Adipocyte (in vitro differentiated cells): ENCODE results near the gene SLC7A4.
A peak's percentile ranks its signal among the peaks of the same experiment; 100 is the strongest.

Experiments used
- DNase-seq: peaks from one replicate; pipeline ENCODE4 v3.0.0-alpha.2; 2015; ENCODE audit warnings: low read depth
- H3K27me3 ChIP-seq: replicated peaks from 2 replicates; pipeline ENCODE4 v1.7.0; 2013; ENCODE audit warnings: mild to moderate bottlenecking, low read length, moderate library complexity; ENCODE audit not compliant: control insufficient read depth, insufficient read depth
- H3K36me3 ChIP-seq: 2 replicates; pipeline ENCODE4 v1.7.0; 2013; ENCODE audit warnings: low read length, mild to moderate bottlenecking, moderate library complexity; ENCODE audit not compliant: control insufficient read depth, insufficient read depth, severe bottlenecking
- H3K4me1 ChIP-seq: 2 replicates; pipeline ENCODE4 v1.7.0; 2013; ENCODE audit warnings: mild to moderate bottlenecking, low read length, moderate library complexity; ENCODE audit not compliant: control insufficient read depth, insufficient read depth
- H3K4me3 ChIP-seq: 2 replicates; pipeline ENCODE4 v1.7.0; 2013; ENCODE audit warnings: mild to moderate bottlenecking, low read length, moderate library complexity
- H3K9ac ChIP-seq: 2 replicates; pipeline ENCODE4 v1.7.0; 2013; ENCODE audit warnings: mild to moderate bottlenecking, low read length, moderate library complexity
- H3K9me3 ChIP-seq: 2 replicates; pipeline ENCODE4 v1.7.0; 2013; ENCODE audit warnings: mild to moderate bottlenecking, low read length, moderate library complexity; ENCODE audit not compliant: control insufficient read depth

The SLC7A4 gene

GRCh38 chr22:21032037-21032867 lies at the start of gene SLC7A4:
TSS of gene SLC7A4 (minus strand) at chr22:21032561. CDS start at chr22:21031812, 749 bp downstream.
- peak within 1 kb of the TSS; percentile 26 for H3K4me3 ChIP-seq
- H3K4me1 ChIP-seq, result peaks cover 30% of the 10 kb centered on the region
- no peaks in the 10 kb centered on the region for H3K36me3 ChIP-seq
- no peak for DNase-seq
- H3K27me3 ChIP-seq, result peaks cover 37% of the 10 kb centered on the region
- H3K9ac ChIP-seq, result no peak within 1 kb of the TSS
- H3K9me3 ChIP-seq, result no peaks in the 10 kb centered on the region

GRCh38 chr22:21080435-21081137 lies 48.2 kb upstream of the SLC7A4 start:
- Histone ChIP-seq H3K9me3 (no peaks in the 10 kb centered on the region), H3K4me3 (no peak overlapping the region), H3K4me1 (no peaks in the 10 kb centered on the region), H3K9ac (no peak overlapping the region), H3K36me3 (no peaks in the 10 kb centered on the region), H3K27me3 (peaks cover 4% of the 10 kb centered on the region)
- no peak for DNase-seq

- DNase-seq, result no peak
- no peaks in the 10 kb centered on the region for H3K36me3 ChIP-seq
- no peaks in the 10 kb centered on the region for H3K4me1 ChIP-seq
- no peak overlapping the region for H3K9ac ChIP-seq
- H3K4me3 ChIP-seq, result no peak overlapping the region
- peaks cover 4% of the 10 kb centered on the region for H3K27me3 ChIP-seq
- H3K9me3 ChIP-seq, result no peaks in the 10 kb centered on the region
Observed at GRCh38 chr22:21079493-21079892, 47.1 kb upstream of the SLC7A4 start.

- no peak overlapping the region for H3K9ac ChIP-seq
- peaks cover 4% of the 10 kb centered on the region for H3K27me3 ChIP-seq
- no peak overlapping the region for H3K4me3 ChIP-seq
- H3K36me3 ChIP-seq, result no peaks in the 10 kb centered on the region
- DNase-seq, result no peak
- no peaks in the 10 kb centered on the region for H3K4me1 ChIP-seq
- H3K9me3 ChIP-seq, result no peaks in the 10 kb centered on the region
Observed at GRCh38 chr22:21078916-21079315, 46.6 kb upstream of the SLC7A4 start.

- no peak overlapping the region for H3K9ac ChIP-seq
- no peaks in the 10 kb centered on the region for H3K36me3 ChIP-seq
- H3K4me1 ChIP-seq, result no peaks in the 10 kb centered on the region
- DNase-seq, result no peak
- H3K27me3 ChIP-seq, result peaks cover 4% of the 10 kb centered on the region
- H3K9me3 ChIP-seq, result no peaks in the 10 kb centered on the region
- no peak overlapping the region for H3K4me3 ChIP-seq
Observed at GRCh38 chr22:21077884-21078508, 45.6 kb upstream of the SLC7A4 start.

GRCh38 chr22:21076912-21077625 lies 44.7 kb upstream of the SLC7A4 start:
- H3K4me3 ChIP-seq, result no peak overlapping the region
- no peaks in the 10 kb centered on the region for H3K36me3 ChIP-seq
- peaks cover 4% of the 10 kb centered on the region for H3K27me3 ChIP-seq
- DNase-seq, result no peak
- H3K9ac ChIP-seq, result no peak overlapping the region
- H3K9me3 ChIP-seq, result no peaks in the 10 kb centered on the region
- H3K4me1 ChIP-seq, result no peaks in the 10 kb centered on the region

GRCh38 chr22:21075516-21076138 lies 43.3 kb upstream of the SLC7A4 start:
- H3K4me1 ChIP-seq, result no peaks in the 10 kb centered on the region
- H3K4me3 ChIP-seq, result no peak overlapping the region
- no peaks in the 10 kb centered on the region for H3K36me3 ChIP-seq
- no peak for DNase-seq
- H3K9ac ChIP-seq, result no peak overlapping the region
- peaks cover 5% of the 10 kb centered on the region for H3K9me3 ChIP-seq
- H3K27me3 ChIP-seq, result peaks cover 4% of the 10 kb centered on the region

- H3K4me3 ChIP-seq, result no peak overlapping the region
- no peaks in the 10 kb centered on the region for H3K36me3 ChIP-seq
- peak; percentile 47 for DNase-seq
- no peak overlapping the region for H3K9ac ChIP-seq
- H3K4me1 ChIP-seq, result no peaks in the 10 kb centered on the region
- peaks cover 4% of the 10 kb centered on the region for H3K27me3 ChIP-seq
- H3K9me3 ChIP-seq, result peaks cover 5% of the 10 kb centered on the region
Observed at GRCh38 chr22:21074102-21074715, 41.8 kb upstream of the SLC7A4 start.

GRCh38 chr22:21073482-21073881 lies 41.1 kb upstream of the SLC7A4 start:
- Histone ChIP-seq H3K27me3 (no peaks in the 10 kb centered on the region), H3K4me1 (no peaks in the 10 kb centered on the region), H3K9ac (no peak overlapping the region), H3K36me3 (no peaks in the 10 kb centered on the region), H3K4me3 (no peak overlapping the region), H3K9me3 (peaks cover 5% of the 10 kb centered on the region)
- DNase-seq, result no peak

GRCh38 chr22:21073023-21073422 lies 40.7 kb upstream of the SLC7A4 start:
- Histone ChIP-seq H3K9ac (no peak overlapping the region), H3K9me3 (peaks cover 5% of the 10 kb centered on the region), H3K4me3 (no peak overlapping the region), H3K27me3 (no peaks in the 10 kb centered on the region), H3K36me3 (no peaks in the 10 kb centered on the region), H3K4me1 (no peaks in the 10 kb centered on the region)
- DNase-seq, result no peak
